OCI-LY7 (cell line): Measurements from ENCODE around the gene ST3GAL3. TPM values are rescaled to one million over a fixed set of nuclear protein-coding genes. Genes with fewer than 3 reads are reported as not detected.

Experiments
- BruUV-seq: library from RNA; stranded (reverse); fragments of 400-500 nt; replicated peaks from 2 replicates; lab custom pipeline; 2021; lab: Mats Ljungman, UMichigan
- CTCF ChIA-PET: fragments of 300-600 bp; sonication (Branson Sonifier 250); formaldehyde crosslinking; loops from one replicate; lab custom pipeline; 2022; ENCODE audit warnings: antibody characterized with exemption; ENCODE audit not compliant: unreplicated experiment; lab: Charles Lee
- POLR2A ChIA-PET: fragments of 300-600 bp; sonication (Branson Sonifier 250); formaldehyde crosslinking; loops from one replicate; lab custom pipeline; 2022; ENCODE audit warnings: antibody characterized with exemption; lab: Charles Lee
- DNase-seq: peaks from one replicate; pipeline ENCODE4 v3.0.0-alpha.2; 2015; ENCODE audit warnings: low spot score
- H2AFZ ChIP-seq: fragments of 200-600 bp; sonication (generic), shearing (Covaris generic); 2 replicates; pipeline ENCODE4 v1.6.1; 2014; ENCODE audit warnings: mild to moderate bottlenecking, antibody characterized with exemption, low read length, moderate library complexity
- H3K27ac ChIP-seq: fragments of 200-600 bp; sonication (generic); 2 replicates; pipeline ENCODE4 v1.5.1; 2014; ENCODE audit warnings: mixed run types, low read depth, mild to moderate bottlenecking, moderate library complexity, low read length, inconsistent platforms; ENCODE audit not compliant: poor library complexity, severe bottlenecking
- H3K36me3 ChIP-seq: fragments of 200-600 bp; sonication (generic); 2 replicates; pipeline ENCODE4 v1.6.1; 2014; ENCODE audit warnings: mild to moderate bottlenecking, antibody characterized with exemption, low read length, moderate library complexity, mixed read lengths; ENCODE audit not compliant: insufficient read depth
- H3K4me1 ChIP-seq: fragments of 200-600 bp; sonication (generic); 2 replicates; pipeline ENCODE4 v1.5.1; 2014; ENCODE audit warnings: mild to moderate bottlenecking, low read length; ENCODE audit not compliant: insufficient read depth, poor library complexity, severe bottlenecking
- H3K4me2 ChIP-seq: fragments of 200-600 bp; sonication (generic); 2 replicates; pipeline ENCODE4 v1.6.1; 2014; ENCODE audit warnings: mild to moderate bottlenecking, low read length
- H3K4me3 ChIP-seq: fragments of 200-600 bp; sonication (generic); 2 replicates; pipeline ENCODE4 v1.5.1; 2014; ENCODE audit warnings: mild to moderate bottlenecking, low read depth, low read length; ENCODE audit not compliant: poor library complexity, severe bottlenecking
- H3K79me2 ChIP-seq: fragments of 200-600 bp; sonication (generic); 2 replicates; pipeline ENCODE4 v1.6.1; 2016; ENCODE audit warnings: low read depth, mild to moderate bottlenecking, low read length, moderate library complexity, mixed read lengths; ENCODE audit not compliant: insufficient read depth
- H3K9me2 ChIP-seq: fragments of 200-600 bp; sonication (generic); 2 replicates; pipeline ENCODE4 v1.6.1; 2016; ENCODE audit warnings: mild to moderate bottlenecking, low read length, mixed read lengths; ENCODE audit not compliant: insufficient read depth
- H3K9me3 ChIP-seq: fragments of 200-600 bp; sonication (generic); 2 replicates; pipeline ENCODE4 v1.6.1; 2014; ENCODE audit warnings: mild to moderate bottlenecking, mixed run types, low read length, mixed read lengths
- H4K20me1 ChIP-seq: fragments of 200-600 bp; sonication (generic); 2 replicates; pipeline ENCODE4 v1.6.1; 2014; ENCODE audit warnings: mild to moderate bottlenecking, antibody characterized with exemption, low read length, moderate library complexity, mixed read lengths; ENCODE audit not compliant: insufficient read depth
- CTCF ChIP-seq: fragments of 200-600 bp; sonication (generic); conservative IDR thresholded peaks from 2 replicates; pipeline ENCODE4 v1.5.1; 2014; ENCODE audit warnings: mild to moderate bottlenecking, antibody characterized with exemption, low read length, moderate library complexity, mixed read lengths
- EZH2phosphoT487 ChIP-seq: fragments of 200-600 bp; sonication (generic); IDR thresholded peaks from 2 replicates; pipeline ENCODE4 v1.6.1; 2018; ENCODE audit warnings: low read depth, borderline replicate concordance, mild to moderate bottlenecking, mixed run types, antibody characterized with exemption, low read length, moderate library complexity, mixed read lengths
- intact Hi-C: fragments of 100-400 bp; cut with micrococcal nuclease; formaldehyde crosslinking; loops from one replicate; pipeline ENCODE4 v1.10.0; 2022; ENCODE audit not compliant: unreplicated experiment
- total RNA-seq, 2 experiments: library from RNA; depleted of rRNA in 1 of 2; stranded (reverse); fragments of >200 nt in 1 of 2; shearing (Covaris generic) in 1 of 2; gene quantifications; 2 replicates each; pipeline ENCODE4 v1.2.3, GENCODE V29; 2014 to 2022

Gene ST3GAL3
- total RNA-seq, 2 experiments from 2014 or later, result 24.0 to 45.0 TPM

DNA sequence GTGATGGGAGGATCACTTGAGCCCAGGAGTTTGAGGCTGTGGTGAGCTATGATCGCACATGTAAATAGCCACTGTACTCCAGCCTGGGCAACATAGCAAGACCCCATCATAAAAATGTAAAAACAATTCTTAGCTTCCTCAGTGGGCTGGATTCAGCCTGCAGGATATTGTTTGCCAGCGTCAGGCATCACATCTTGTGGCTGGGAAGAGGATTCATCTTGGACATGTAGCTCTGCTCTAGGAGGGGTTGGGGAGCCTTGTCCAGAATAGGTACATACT is 19.3 kb upstream of the ST3GAL3 start:
- Histone ChIP-seq H2AFZ (no peak overlapping the region), H3K4me1 (no peaks in the 10 kb centered on the region), H3K4me3 (no peak overlapping the region), H3K9me2 (no peaks in the 10 kb centered on the region), H3K9me3 (no peaks in the 10 kb centered on the region), H3K4me2 (no peak overlapping the region), H3K36me3 (peaks cover 95% of the 10 kb centered on the region), H3K27ac (no peak overlapping the region), H4K20me1 (no peaks in the 10 kb centered on the region), H3K79me2 (no peaks in the 10 kb centered on the region)
- no TSS peak for BruUV-seq
- no peak for TF ChIP-seq EZH2phosphoT487
- no peak for TF ChIP-seq CTCF
- ChIA-PET POLR2A (no interaction called here), CTCF (no interaction called here)
- DNase-seq, result no peak
- intact Hi-C loops, result no loop called here

DNA sequence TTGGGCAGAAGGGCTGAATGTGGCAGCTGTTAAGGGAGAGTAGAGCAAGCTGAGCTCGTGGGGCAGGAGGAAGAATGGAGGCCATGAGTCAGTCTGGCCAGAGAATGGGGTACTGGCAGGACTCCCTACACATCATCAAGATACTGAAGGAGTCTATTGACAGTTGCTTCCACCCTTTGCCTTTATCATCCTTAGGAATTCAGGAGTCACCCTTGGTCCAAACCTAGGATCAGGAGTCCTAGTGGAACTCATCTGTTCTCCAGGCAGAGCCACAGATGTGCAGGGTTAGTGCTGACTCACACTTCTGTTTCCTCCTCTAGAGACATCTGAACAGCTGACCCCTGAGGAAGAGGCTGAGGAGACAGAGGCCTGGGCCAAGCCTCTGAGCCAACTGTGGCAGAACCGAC is 18.7 kb upstream of the ST3GAL3 start:
- Histone ChIP-seq H3K36me3 (peaks cover 95% of the 10 kb centered on the region), H3K27ac (no peak overlapping the region), H3K79me2 (no peaks in the 10 kb centered on the region), H3K9me3 (no peaks in the 10 kb centered on the region), H3K4me3 (no peak overlapping the region), H4K20me1 (no peaks in the 10 kb centered on the region), H3K9me2 (no peaks in the 10 kb centered on the region), H3K4me2 (no peak overlapping the region), H3K4me1 (no peaks in the 10 kb centered on the region), H2AFZ (no peak overlapping the region)
- no TSS peak for BruUV-seq
- TF ChIP-seq CTCF (no peak), EZH2phosphoT487 (no peak)
- CTCF ChIA-PET, result no interaction called here
- intact Hi-C loops, result no loop called here
- DNase-seq, result no peak
- POLR2A ChIA-PET, result no interaction called here

DNA sequence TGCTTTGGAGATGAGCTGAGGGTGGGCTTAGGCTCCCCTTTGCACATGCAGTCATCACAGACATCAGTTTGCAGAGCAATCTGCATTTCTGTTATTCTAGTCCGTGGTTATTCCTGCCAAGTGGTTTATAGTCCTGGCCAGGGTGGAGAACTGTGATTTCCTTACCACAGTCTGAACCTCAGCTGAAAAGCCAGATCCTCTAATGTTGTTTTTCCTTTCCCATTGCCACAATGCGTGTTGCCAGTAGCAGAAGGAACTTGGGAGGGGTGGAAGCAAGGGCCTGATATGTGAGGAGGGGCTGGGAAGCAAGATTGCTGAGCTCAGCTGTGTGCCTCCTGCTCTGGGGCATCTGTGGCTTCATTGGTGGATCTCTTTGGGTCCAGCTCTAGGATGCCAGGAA is 18.0 kb upstream of the ST3GAL3 start:
- no peak overlapping the region for H2AFZ ChIP-seq
- peaks cover 95% of the 10 kb centered on the region for H3K36me3 ChIP-seq
- H3K4me1 ChIP-seq, result no peaks in the 10 kb centered on the region
- TF ChIP-seq CTCF (no peak), EZH2phosphoT487 (no peak)
- no peaks in the 10 kb centered on the region for H3K9me2 ChIP-seq
- no peaks in the 10 kb centered on the region for H3K9me3 ChIP-seq
- intact Hi-C loops, result no loop called here
- ChIA-PET POLR2A (no interaction called here), CTCF (no interaction called here)
- DNase-seq, result no peak
- no peaks in the 10 kb centered on the region for H4K20me1 ChIP-seq
- H3K4me2 ChIP-seq, result no peak overlapping the region
- H3K27ac ChIP-seq, result no peak overlapping the region
- H3K4me3 ChIP-seq, result no peak overlapping the region
- BruUV-seq, result no TSS peak
- H3K79me2 ChIP-seq, result no peaks in the 10 kb centered on the region
